ENCODE data around the gene RALB. TPM values are rescaled to one million over a fixed set of nuclear protein-coding genes. Genes with fewer than 3 reads are reported as not detected.

The RALB gene
- total and polyA plus RNA-seq, 2 of the 8 experiments (the other 6 are each of a cell fraction or from before 2014, with no cell fraction given): 12.0 to 16.6 TPM

GRCh38 chr2:120223034-120223912 lies 29.4 kb upstream of the RALB start, which contains the start of gene TMEM185B (continued):
- TF ChIP-seq SIN3A (conservative IDR thresholded peaks at IDR 0.05 in 1 of 2, IDR thresholded peaks at IDR 0.05 in 1 of 2; ENCODE audit: low read depth in 1 of 2, low read length in 2 of 2): no peak
- TF ChIP-seq RAD21 (IDR thresholded peaks at IDR 0.05 in 1 of 2, conservative IDR thresholded peaks at IDR 0.05 in 1 of 2; ENCODE audit: low read depth in 2 of 2, low read length in 2 of 2): peak; percentile 37 to 38; a peak in 3 of 4 replicates
- no peak for TF ChIP-seq EGR1 (IDR thresholded peaks at IDR 0.05; ENCODE audit: borderline replicate concordance, low read depth, low read length)
- peak; percentile 52 for TF ChIP-seq POLR2AphosphoS5 (IDR thresholded peaks at IDR 0.05; ENCODE audit: low read depth, low read length)
- TF ChIP-seq USF2 (IDR thresholded peaks at IDR 0.05; ENCODE audit: low read length): peak; percentile 94
- 0 out of 2 replicates have a peak, but pooled peaks have one; percentile 12 for TF ChIP-seq BACH1 (IDR thresholded peaks at IDR 0.05; ENCODE audit: low read length)
- TF ChIP-seq HDAC2 (IDR thresholded peaks at IDR 0.05; ENCODE audit: borderline replicate concordance in 1 of 2, low read depth in 2 of 2, low read length in 2 of 2): no peak
- TF ChIP-seq RXRA (IDR thresholded peaks at IDR 0.05; ENCODE audit: insufficient read depth, low read depth, low read length): no peak
- peak; percentile 91 for TF ChIP-seq PHF8 (conservative IDR thresholded peaks at IDR 0.05; ENCODE audit: low read depth, low read length)
- TF ChIP-seq CBX8 (IDR thresholded peaks at IDR 0.05; ENCODE audit: borderline replicate concordance, low read depth, low read length): no peak
- peak; percentile 97 for TF ChIP-seq E2F6 (IDR thresholded peaks at IDR 0.05)
- TF ChIP-seq ASH2L (IDR thresholded peaks at IDR 0.05; ENCODE audit: low read length): peak; percentile 92
- no peak for TF ChIP-seq NANOG (IDR thresholded peaks at IDR 0.05; ENCODE audit: insufficient read depth, low read depth, low read length, poor library complexity, severe bottlenecking)
- TF ChIP-seq YY1 (IDR thresholded peaks at IDR 0.05; ENCODE audit: low read depth, low read length): no peak
- TF ChIP-seq SP1 (IDR thresholded peaks at IDR 0.05; ENCODE audit: low read depth, low read length): no peak
- no peak for TF ChIP-seq BRCA1 (IDR thresholded peaks at IDR 0.05; ENCODE audit: low read depth, low read length)
- no peak for TF ChIP-seq SIX5 (IDR thresholded peaks at IDR 0.05; ENCODE audit: low read depth, low read length)
- no peak for TF ChIP-seq FOSL1 (IDR thresholded peaks at IDR 0.05; ENCODE audit: insufficient read depth, low read depth, low read length)
- TF ChIP-seq POLR2A (IDR thresholded peaks at IDR 0.05; ENCODE audit: control extremely low read depth in 1 of 2, low read depth in 2 of 2, low read length in 2 of 2): peak in 1 of 2 experiments; percentile 69; a peak in 1 of 3 replicates
- no peak for TF ChIP-seq CBX5 (IDR thresholded peaks at IDR 0.05; ENCODE audit: low read depth, low read length)
- TF ChIP-seq ATF3 (IDR thresholded peaks at IDR 0.05; ENCODE audit: insufficient read depth, low read depth, low read length): peak; percentile 63; the same call in 1 of the 2 replicates
